ENCODE data around the gene MICU2.

GRCh38 chr13:21608961-21609360 is 5.0 kb upstream of the MICU2 start:
- no peak for TF ChIP-seq EZH2 (IDR thresholded peaks at IDR 0.05; ENCODE audit: borderline replicate concordance, insufficient read depth, low read length, poor library complexity, severe bottlenecking)
- TF ChIP-seq REST (IDR thresholded peaks at IDR 0.05; ENCODE audit: borderline replicate concordance): no peak
- no peak for TF ChIP-seq CTCF (IDR thresholded peaks at IDR 0.05; ENCODE audit: poor library complexity, severe bottlenecking)
- no peak for TF ChIP-seq POLR2AphosphoS5 (IDR thresholded peaks at IDR 0.05)

All from neural cell (in vitro differentiated cells).